WTC11 (cell line): ENCODE data around the gene METTL1. TPM values are rescaled to one million over a fixed set of nuclear protein-coding genes. Genes with fewer than 3 reads are reported as not detected.

Experiments used
- FOXK1 ChIP-seq: sonication (generic); formaldehyde crosslinking; IDR thresholded peaks from 2 replicates; pipeline ENCODE4 v1.8.0; 2022; ENCODE audit warnings: mild to moderate bottlenecking, moderate library complexity, missing genetic modification reagents
- GABPB1 ChIP-seq: sonication (generic); formaldehyde crosslinking; IDR thresholded peaks from 2 replicates; pipeline ENCODE4 v1.8.1; 2023; ENCODE audit warnings: mild to moderate bottlenecking, missing genetic modification reagents
- JUN ChIP-seq: sonication (generic); formaldehyde crosslinking; IDR thresholded peaks from 2 replicates; pipeline ENCODE4 v1.8.0; 2023; ENCODE audit warnings: mild to moderate bottlenecking, missing genetic modification reagents
- NFYB ChIP-seq: sonication (generic); formaldehyde crosslinking; conservative IDR thresholded peaks from 2 replicates; pipeline ENCODE4 v1.8.0; 2022; ENCODE audit warnings: low read depth, missing genetic modification reagents
- NR2C2 ChIP-seq: sonication (generic); formaldehyde crosslinking; IDR thresholded peaks from 2 replicates; pipeline ENCODE4 v1.8.0; 2022; ENCODE audit warnings: mild to moderate bottlenecking, missing genetic modification reagents
- RORB ChIP-seq: fragments of 250-450 bp; sonication (Bioruptor Pico); IDR thresholded peaks from 2 replicates; pipeline ENCODE4 v1.9.0; 2021; ENCODE audit warnings: mild to moderate bottlenecking
- SMAD4 ChIP-seq: sonication (generic); formaldehyde crosslinking; IDR thresholded peaks from 2 replicates; pipeline ENCODE4 v1.8.0; 2022; ENCODE audit warnings: mild to moderate bottlenecking, missing genetic modification reagents
- TEAD1 ChIP-seq: sonication (generic); formaldehyde crosslinking; IDR thresholded peaks from 2 replicates; pipeline ENCODE4 v1.8.0; 2022; ENCODE audit warnings: mild to moderate bottlenecking, missing genetic modification reagents
- TEAD4 ChIP-seq: sonication (generic); formaldehyde crosslinking; IDR thresholded peaks from 2 replicates; pipeline ENCODE4 v1.8.0; 2022; ENCODE audit warnings: mild to moderate bottlenecking, missing genetic modification reagents
- ZNF121 ChIP-seq: sonication (generic); formaldehyde crosslinking; IDR thresholded peaks from 2 replicates; pipeline ENCODE4 v1.8.0; 2023; ENCODE audit warnings: missing genetic modification reagents
- ZNF263 ChIP-seq: sonication (generic); formaldehyde crosslinking; IDR thresholded peaks from 2 replicates; pipeline ENCODE4 v1.8.1; 2022; ENCODE audit warnings: low read depth, mild to moderate bottlenecking, moderate library complexity, missing genetic modification reagents
- ZNF416 ChIP-seq: fragments of 250-450 bp; sonication (Bioruptor Pico); IDR thresholded peaks from 2 replicates; pipeline ENCODE4 v1.9.0; 2021; ENCODE audit warnings: mild to moderate bottlenecking, inconsistent platforms
- total RNA-seq: library from RNA; stranded (reverse); gene quantifications from 3 replicates; pipeline ENCODE4 v1.2.3, GENCODE V29; 2021
- TF ChIP-seq, protein P1 (sequence below): sonication (generic); formaldehyde crosslinking; IDR thresholded peaks from 2 replicates; pipeline ENCODE4 v1.8.1; 2023; ENCODE audit warnings: mild to moderate bottlenecking, missing genetic modification reagents
- TF ChIP-seq, protein P2 (sequence below): fragments of 250-450 bp; sonication (Bioruptor Pico); IDR thresholded peaks from 2 replicates; pipeline ENCODE4 v1.9.0; 2021; ENCODE audit warnings: moderate library complexity, mild to moderate bottlenecking, inconsistent platforms, borderline replicate concordance
- TF ChIP-seq, protein P3 (sequence below): sonication (generic); formaldehyde crosslinking; IDR thresholded peaks from 2 replicates; pipeline ENCODE4 v1.8.0; 2023; ENCODE audit warnings: missing genetic modification reagents, mild to moderate bottlenecking, borderline replicate concordance
- TF ChIP-seq, protein P4 (sequence below): fragments of 200-600 bp; IDR thresholded peaks from 2 replicates; pipeline ENCODE4 v1.8.0; 2022; ENCODE audit warnings: antibody characterized with exemption
- TF ChIP-seq, protein P5 (sequence below): sonication (generic); formaldehyde crosslinking; IDR thresholded peaks from 2 replicates; pipeline ENCODE4 v1.8.0; 2022; ENCODE audit warnings: mild to moderate bottlenecking, missing genetic modification reagents
- TF ChIP-seq, protein P6 (sequence below): fragments of 250-450 bp; sonication (Bioruptor Pico); IDR thresholded peaks from 2 replicates; pipeline ENCODE4 v2.1.2; 2022; ENCODE audit warnings: mild to moderate bottlenecking, moderate library complexity
- TF ChIP-seq, protein P7 (sequence below): sonication (generic); formaldehyde crosslinking; IDR thresholded peaks from 2 replicates; pipeline ENCODE4 v1.8.1; 2022; ENCODE audit warnings: low read depth, mild to moderate bottlenecking, moderate library complexity, missing genetic modification reagents, borderline replicate concordance
- TF ChIP-seq, protein P8 (sequence below): sonication (generic); formaldehyde crosslinking; IDR thresholded peaks from 2 replicates; pipeline ENCODE4 v1.8.0; 2022; ENCODE audit warnings: mild to moderate bottlenecking, missing genetic modification reagents
- TF ChIP-seq, protein P9 (sequence below): sonication (generic); formaldehyde crosslinking; IDR thresholded peaks from 2 replicates; pipeline ENCODE4 v1.8.1; 2023; ENCODE audit warnings: mild to moderate bottlenecking, missing genetic modification reagents, moderate library complexity
- TF ChIP-seq, protein P10 (sequence below): sonication (generic); formaldehyde crosslinking; IDR thresholded peaks from 2 replicates; pipeline ENCODE4 v1.8.0; 2023; ENCODE audit warnings: missing genetic modification reagents

The METTL1 gene
- total RNA-seq, 1 experiment from 2014 or later: 25.5 TPM

DNA sequence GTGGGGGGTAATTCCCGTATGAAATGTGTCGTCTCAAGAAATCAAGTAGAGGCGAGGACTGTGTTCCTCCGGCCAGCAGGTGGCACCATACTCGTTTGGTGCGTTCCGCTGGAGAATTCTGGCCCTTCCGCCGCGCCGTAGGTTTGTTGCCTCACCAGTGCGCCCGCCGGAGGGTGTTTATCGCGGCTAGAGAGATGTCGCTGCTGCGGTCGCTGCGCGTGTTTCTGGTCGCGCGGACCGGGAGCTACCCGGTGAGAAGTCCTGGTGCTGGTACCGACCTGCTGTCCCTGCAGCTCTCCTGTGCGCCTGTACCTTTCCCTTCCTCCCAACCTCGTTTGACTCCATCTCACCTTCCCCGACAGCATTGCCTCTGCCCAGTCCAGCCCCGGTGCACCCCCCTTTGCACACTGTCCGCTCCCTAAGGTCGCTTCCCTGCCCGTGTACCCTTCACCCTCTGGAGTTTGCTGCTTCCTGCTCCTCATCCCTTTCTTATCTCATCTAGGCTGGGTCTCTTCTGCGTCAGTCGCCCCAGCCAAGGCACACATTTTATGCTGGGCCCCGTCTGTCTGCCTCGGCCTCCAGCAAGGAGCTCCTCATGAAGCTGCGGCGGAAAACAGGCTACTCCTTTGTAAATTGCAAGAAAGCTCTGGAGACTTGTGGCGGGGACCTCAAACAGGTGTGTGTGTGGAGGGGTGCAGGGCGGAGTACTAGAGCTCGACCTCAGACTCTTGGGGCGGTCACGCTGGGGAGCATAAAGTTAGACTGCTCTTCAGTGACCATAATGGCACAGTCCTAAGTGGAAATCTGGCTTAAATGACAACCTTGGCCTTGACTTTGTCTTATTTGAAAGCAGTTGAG, 10.9 kb upstream of the METTL1 start, which contains the start of gene TSFM (continued):
- TF ChIP-seq TEAD4 (CRISPR knock-in tag) (0 out of 2 replicates have a peak, but pooled peaks have one; percentile 46), GABPB1 (peak; percentile 90), SMAD4 (CRISPR knock-in tag) (no peak), NFYB (CRISPR knock-in tag) (no peak), FOXK1 (peak; percentile 100), TEAD1 (CRISPR knock-in tag) (peak; percentile 86), JUN (CRISPR knock-in tag) (peak; percentile 55; the same call in 1 of the 2 replicates), RORB (CRISPR knock-in tag) (no peak), ZNF416 (no peak), ZNF121 (CRISPR knock-in tag) (no peak), ZNF263 (no peak), NR2C2 (no peak)
- TF ChIP-seq, protein P1, sequence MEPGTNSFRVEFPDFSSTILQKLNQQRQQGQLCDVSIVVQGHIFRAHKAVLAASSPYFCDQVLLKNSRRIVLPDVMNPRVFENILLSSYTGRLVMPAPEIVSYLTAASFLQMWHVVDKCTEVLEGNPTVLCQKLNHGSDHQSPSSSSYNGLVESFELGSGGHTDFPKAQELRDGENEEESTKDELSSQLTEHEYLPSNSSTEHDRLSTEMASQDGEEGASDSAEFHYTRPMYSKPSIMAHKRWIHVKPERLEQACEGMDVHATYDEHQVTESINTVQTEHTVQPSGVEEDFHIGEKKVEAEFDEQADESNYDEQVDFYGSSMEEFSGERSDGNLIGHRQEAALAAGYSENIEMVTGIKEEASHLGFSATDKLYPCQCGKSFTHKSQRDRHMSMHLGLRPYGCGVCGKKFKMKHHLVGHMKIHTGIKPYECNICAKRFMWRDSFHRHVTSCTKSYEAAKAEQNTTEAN: no peak; the same call in 1 of the 2 replicates
- TF ChIP-seq, protein P2, sequence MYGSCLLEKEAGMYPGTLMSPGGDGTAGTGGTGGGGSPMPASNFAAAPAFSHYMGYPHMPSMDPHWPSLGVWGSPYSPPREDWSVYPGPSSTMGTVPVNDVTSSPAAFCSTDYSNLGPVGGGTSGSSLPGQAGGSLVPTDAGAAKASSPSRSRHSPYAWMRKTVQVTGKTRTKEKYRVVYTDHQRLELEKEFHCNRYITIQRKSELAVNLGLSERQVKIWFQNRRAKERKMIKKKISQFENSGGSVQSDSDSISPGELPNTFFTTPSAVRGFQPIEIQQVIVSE (CRISPR knock-in tag): no peak
- TF ChIP-seq, protein P3, sequence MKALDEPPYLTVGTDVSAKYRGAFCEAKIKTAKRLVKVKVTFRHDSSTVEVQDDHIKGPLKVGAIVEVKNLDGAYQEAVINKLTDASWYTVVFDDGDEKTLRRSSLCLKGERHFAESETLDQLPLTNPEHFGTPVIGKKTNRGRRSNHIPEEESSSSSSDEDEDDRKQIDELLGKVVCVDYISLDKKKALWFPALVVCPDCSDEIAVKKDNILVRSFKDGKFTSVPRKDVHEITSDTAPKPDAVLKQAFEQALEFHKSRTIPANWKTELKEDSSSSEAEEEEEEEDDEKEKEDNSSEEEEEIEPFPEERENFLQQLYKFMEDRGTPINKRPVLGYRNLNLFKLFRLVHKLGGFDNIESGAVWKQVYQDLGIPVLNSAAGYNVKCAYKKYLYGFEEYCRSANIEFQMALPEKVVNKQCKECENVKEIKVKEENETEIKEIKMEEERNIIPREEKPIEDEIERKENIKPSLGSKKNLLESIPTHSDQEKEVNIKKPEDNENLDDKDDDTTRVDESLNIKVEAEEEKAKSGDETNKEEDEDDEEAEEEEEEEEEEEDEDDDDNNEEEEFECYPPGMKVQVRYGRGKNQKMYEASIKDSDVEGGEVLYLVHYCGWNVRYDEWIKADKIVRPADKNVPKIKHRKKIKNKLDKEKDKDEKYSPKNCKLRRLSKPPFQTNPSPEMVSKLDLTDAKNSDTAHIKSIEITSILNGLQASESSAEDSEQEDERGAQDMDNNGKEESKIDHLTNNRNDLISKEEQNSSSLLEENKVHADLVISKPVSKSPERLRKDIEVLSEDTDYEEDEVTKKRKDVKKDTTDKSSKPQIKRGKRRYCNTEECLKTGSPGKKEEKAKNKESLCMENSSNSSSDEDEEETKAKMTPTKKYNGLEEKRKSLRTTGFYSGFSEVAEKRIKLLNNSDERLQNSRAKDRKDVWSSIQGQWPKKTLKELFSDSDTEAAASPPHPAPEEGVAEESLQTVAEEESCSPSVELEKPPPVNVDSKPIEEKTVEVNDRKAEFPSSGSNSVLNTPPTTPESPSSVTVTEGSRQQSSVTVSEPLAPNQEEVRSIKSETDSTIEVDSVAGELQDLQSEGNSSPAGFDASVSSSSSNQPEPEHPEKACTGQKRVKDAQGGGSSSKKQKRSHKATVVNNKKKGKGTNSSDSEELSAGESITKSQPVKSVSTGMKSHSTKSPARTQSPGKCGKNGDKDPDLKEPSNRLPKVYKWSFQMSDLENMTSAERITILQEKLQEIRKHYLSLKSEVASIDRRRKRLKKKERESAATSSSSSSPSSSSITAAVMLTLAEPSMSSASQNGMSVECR (CRISPR knock-in tag): peak; percentile 80
- TF ChIP-seq, protein P4, sequence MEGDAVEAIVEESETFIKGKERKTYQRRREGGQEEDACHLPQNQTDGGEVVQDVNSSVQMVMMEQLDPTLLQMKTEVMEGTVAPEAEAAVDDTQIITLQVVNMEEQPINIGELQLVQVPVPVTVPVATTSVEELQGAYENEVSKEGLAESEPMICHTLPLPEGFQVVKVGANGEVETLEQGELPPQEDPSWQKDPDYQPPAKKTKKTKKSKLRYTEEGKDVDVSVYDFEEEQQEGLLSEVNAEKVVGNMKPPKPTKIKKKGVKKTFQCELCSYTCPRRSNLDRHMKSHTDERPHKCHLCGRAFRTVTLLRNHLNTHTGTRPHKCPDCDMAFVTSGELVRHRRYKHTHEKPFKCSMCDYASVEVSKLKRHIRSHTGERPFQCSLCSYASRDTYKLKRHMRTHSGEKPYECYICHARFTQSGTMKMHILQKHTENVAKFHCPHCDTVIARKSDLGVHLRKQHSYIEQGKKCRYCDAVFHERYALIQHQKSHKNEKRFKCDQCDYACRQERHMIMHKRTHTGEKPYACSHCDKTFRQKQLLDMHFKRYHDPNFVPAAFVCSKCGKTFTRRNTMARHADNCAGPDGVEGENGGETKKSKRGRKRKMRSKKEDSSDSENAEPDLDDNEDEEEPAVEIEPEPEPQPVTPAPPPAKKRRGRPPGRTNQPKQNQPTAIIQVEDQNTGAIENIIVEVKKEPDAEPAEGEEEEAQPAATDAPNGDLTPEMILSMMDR: peak; percentile 77
- TF ChIP-seq, protein P5, sequence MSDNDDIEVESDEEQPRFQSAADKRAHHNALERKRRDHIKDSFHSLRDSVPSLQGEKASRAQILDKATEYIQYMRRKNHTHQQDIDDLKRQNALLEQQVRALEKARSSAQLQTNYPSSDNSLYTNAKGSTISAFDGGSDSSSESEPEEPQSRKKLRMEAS (CRISPR knock-in tag): peak; percentile 83
- TF ChIP-seq, protein P6, sequence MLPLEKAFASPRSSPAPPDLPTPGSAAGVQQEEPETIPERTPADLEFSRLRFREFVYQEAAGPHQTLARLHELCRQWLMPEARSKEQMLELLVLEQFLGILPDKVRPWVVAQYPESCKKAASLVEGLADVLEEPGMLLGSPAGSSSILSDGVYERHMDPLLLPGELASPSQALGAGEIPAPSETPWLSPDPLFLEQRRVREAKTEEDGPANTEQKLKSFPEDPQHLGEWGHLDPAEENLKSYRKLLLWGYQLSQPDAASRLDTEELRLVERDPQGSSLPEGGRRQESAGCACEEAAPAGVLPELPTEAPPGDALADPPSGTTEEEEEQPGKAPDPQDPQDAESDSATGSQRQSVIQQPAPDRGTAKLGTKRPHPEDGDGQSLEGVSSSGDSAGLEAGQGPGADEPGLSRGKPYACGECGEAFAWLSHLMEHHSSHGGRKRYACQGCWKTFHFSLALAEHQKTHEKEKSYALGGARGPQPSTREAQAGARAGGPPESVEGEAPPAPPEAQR: no peak
- TF ChIP-seq, protein P7, sequence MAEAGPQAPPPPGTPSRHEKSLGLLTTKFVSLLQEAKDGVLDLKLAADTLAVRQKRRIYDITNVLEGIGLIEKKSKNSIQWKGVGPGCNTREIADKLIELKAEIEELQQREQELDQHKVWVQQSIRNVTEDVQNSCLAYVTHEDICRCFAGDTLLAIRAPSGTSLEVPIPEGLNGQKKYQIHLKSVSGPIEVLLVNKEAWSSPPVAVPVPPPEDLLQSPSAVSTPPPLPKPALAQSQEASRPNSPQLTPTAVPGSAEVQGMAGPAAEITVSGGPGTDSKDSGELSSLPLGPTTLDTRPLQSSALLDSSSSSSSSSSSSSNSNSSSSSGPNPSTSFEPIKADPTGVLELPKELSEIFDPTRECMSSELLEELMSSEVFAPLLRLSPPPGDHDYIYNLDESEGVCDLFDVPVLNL: no peak
- TF ChIP-seq, protein P8, sequence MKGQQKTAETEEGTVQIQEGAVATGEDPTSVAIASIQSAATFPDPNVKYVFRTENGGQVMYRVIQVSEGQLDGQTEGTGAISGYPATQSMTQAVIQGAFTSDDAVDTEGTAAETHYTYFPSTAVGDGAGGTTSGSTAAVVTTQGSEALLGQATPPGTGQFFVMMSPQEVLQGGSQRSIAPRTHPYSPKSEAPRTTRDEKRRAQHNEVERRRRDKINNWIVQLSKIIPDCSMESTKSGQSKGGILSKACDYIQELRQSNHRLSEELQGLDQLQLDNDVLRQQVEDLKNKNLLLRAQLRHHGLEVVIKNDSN (CRISPR knock-in tag): peak; percentile 41; the same call in 1 of the 2 replicates
- TF ChIP-seq, protein P9, sequence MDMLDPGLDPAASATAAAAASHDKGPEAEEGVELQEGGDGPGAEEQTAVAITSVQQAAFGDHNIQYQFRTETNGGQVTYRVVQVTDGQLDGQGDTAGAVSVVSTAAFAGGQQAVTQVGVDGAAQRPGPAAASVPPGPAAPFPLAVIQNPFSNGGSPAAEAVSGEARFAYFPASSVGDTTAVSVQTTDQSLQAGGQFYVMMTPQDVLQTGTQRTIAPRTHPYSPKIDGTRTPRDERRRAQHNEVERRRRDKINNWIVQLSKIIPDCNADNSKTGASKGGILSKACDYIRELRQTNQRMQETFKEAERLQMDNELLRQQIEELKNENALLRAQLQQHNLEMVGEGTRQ (CRISPR knock-in tag): no peak
- TF ChIP-seq, protein P10, sequence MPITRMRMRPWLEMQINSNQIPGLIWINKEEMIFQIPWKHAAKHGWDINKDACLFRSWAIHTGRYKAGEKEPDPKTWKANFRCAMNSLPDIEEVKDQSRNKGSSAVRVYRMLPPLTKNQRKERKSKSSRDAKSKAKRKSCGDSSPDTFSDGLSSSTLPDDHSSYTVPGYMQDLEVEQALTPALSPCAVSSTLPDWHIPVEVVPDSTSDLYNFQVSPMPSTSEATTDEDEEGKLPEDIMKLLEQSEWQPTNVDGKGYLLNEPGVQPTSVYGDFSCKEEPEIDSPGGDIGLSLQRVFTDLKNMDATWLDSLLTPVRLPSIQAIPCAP: no peak
